Neuronal stem cell (in vitro differentiated cells): ENCODE measurements around the gene TBRG1.

Experiments
- DNase-seq: peaks from one replicate; pipeline ENCODE4 v3.0.0-alpha.2; 2013; ENCODE audit warnings: low spot score
- H2AFZ ChIP-seq: one replicate; pipeline ENCODE4 v1.6.1; 2013; ENCODE audit warnings: mild to moderate bottlenecking, low read length, inconsistent platforms
- H2AK5ac ChIP-seq: 2 replicates; pipeline ENCODE4 v1.6.1; 2013; ENCODE audit warnings: low read depth, mild to moderate bottlenecking, inconsistent platforms, low read length, moderate library complexity, mixed read lengths
- H2BK120ac ChIP-seq: 2 replicates; pipeline ENCODE4 v1.6.1; 2013; ENCODE audit warnings: low read depth, mild to moderate bottlenecking, inconsistent platforms, low read length, moderate library complexity, mixed read lengths
- H2BK12ac ChIP-seq: one replicate; pipeline ENCODE4 v1.6.1; 2013; ENCODE audit warnings: low read length, inconsistent platforms
- H2BK15ac ChIP-seq: 2 replicates; pipeline ENCODE4 v1.6.1; 2013; ENCODE audit warnings: mild to moderate bottlenecking, low read length, inconsistent platforms, mixed read lengths
- H2BK5ac ChIP-seq: one replicate; pipeline ENCODE4 v1.6.1; 2013; ENCODE audit warnings: inconsistent platforms, mild to moderate bottlenecking, low read length, moderate library complexity
- H3K14ac ChIP-seq: one replicate; pipeline ENCODE4 v1.6.1; 2013; ENCODE audit warnings: low read length, inconsistent platforms
- H3K18ac ChIP-seq: 2 replicates; pipeline ENCODE4 v1.6.1; 2013; ENCODE audit warnings: low read length, inconsistent platforms
- H3K23ac ChIP-seq: 2 replicates; pipeline ENCODE4 v1.6.1; 2013; ENCODE audit warnings: low read depth, mild to moderate bottlenecking, mixed read lengths, low read length, inconsistent platforms; ENCODE audit not compliant: poor library complexity
- H3K27ac ChIP-seq: replicated peaks from 3 replicates; pipeline ENCODE4 v1.5.1; 2013; ENCODE audit warnings: low read length, inconsistent platforms
- H3K27me3 ChIP-seq, 3 experiments: 2 replicates each; pipeline ENCODE4 v1.6.1; 2013; ENCODE audit warnings: low read length in 3 of 3, mild to moderate bottlenecking in 2 of 3, inconsistent platforms in 1 of 3, low read depth in 1 of 3, mixed read lengths in 1 of 3, moderate library complexity in 1 of 3; ENCODE audit not compliant: control insufficient read depth in 3 of 3, insufficient read depth in 3 of 3
- H3K36me3 ChIP-seq, 2 donors: replicated peaks in 1 of 2; 2 replicates each; pipeline ENCODE4 v1.6.1; 2013; ENCODE audit warnings: low read length in 2 of 2; ENCODE audit not compliant: control insufficient read depth in 2 of 2, insufficient read depth in 2 of 2
- H3K4ac ChIP-seq: 2 replicates; pipeline ENCODE4 v1.6.1; 2013; ENCODE audit warnings: inconsistent platforms, mild to moderate bottlenecking, low read length, moderate library complexity
- H3K4me1 ChIP-seq, 2 donors: 1 replicate in 1 of 2; 2 replicates in 1 of 2; pipeline ENCODE4 v1.6.1; 2013; ENCODE audit warnings: low read length in 2 of 2, low read depth in 1 of 2; ENCODE audit not compliant: control insufficient read depth in 2 of 2, insufficient read depth in 1 of 2
- H3K4me2 ChIP-seq: one replicate; pipeline ENCODE4 v1.6.1; 2013; ENCODE audit warnings: mild to moderate bottlenecking, low read length, inconsistent platforms; ENCODE audit not compliant: insufficient read depth, poor library complexity, severe bottlenecking
- H3K4me3 ChIP-seq, 2 donors: 2 replicates each; pipeline ENCODE4 v1.5.1; 2013; ENCODE audit warnings: low read length in 2 of 2, mild to moderate bottlenecking in 2 of 2, inconsistent platforms in 1 of 2, moderate library complexity in 1 of 2
- H3K79me1 ChIP-seq: one replicate; pipeline ENCODE4 v1.6.1; 2013; ENCODE audit warnings: low read depth, mild to moderate bottlenecking, inconsistent platforms, low read length, moderate library complexity
- H3K9ac ChIP-seq: one replicate; pipeline ENCODE4 v1.6.1; 2013; ENCODE audit warnings: mild to moderate bottlenecking, low read depth, low read length, inconsistent platforms; ENCODE audit not compliant: poor library complexity
- H3K9me3 ChIP-seq, 2 donors: replicated peaks in 1 of 2; 2 replicates each; pipeline versions ENCODE3 to v1.6.1; 2013; ENCODE audit warnings: low read length in 2 of 2, mild to moderate bottlenecking in 2 of 2, inconsistent platforms in 1 of 2, low read depth in 1 of 2, mixed read lengths in 1 of 2, moderate library complexity in 1 of 2; ENCODE audit not compliant: control insufficient read depth in 2 of 2, insufficient read depth in 1 of 2
- H4K8ac ChIP-seq: one replicate; pipeline ENCODE4 v1.6.1; 2013; ENCODE audit warnings: low read depth, mild to moderate bottlenecking, inconsistent platforms, low read length, moderate library complexity
- H4K91ac ChIP-seq: one replicate; pipeline ENCODE4 v1.6.1; 2013; ENCODE audit warnings: low read length, low read depth, mild to moderate bottlenecking, inconsistent platforms; ENCODE audit not compliant: poor library complexity
- WGBS, 2 donors: extraction: QIAGEN DNeasy Blood & Tissue Kit; methylation state at CpG; one replicate each; pipeline ENCODE4 v1.1.7; 2013; ENCODE audit warnings: missing lambda C conversion rate in 2 of 2, mixed read lengths in 1 of 2; ENCODE audit not compliant: insufficient read length in 2 of 2, insufficient replicate concordance in 1 of 2; ENCODE audit errors: extremely low coverage in 2 of 2; 5-methylcytosine and 5-hydroxymethylcytosine counted together

TBRG1 gene

DNA sequence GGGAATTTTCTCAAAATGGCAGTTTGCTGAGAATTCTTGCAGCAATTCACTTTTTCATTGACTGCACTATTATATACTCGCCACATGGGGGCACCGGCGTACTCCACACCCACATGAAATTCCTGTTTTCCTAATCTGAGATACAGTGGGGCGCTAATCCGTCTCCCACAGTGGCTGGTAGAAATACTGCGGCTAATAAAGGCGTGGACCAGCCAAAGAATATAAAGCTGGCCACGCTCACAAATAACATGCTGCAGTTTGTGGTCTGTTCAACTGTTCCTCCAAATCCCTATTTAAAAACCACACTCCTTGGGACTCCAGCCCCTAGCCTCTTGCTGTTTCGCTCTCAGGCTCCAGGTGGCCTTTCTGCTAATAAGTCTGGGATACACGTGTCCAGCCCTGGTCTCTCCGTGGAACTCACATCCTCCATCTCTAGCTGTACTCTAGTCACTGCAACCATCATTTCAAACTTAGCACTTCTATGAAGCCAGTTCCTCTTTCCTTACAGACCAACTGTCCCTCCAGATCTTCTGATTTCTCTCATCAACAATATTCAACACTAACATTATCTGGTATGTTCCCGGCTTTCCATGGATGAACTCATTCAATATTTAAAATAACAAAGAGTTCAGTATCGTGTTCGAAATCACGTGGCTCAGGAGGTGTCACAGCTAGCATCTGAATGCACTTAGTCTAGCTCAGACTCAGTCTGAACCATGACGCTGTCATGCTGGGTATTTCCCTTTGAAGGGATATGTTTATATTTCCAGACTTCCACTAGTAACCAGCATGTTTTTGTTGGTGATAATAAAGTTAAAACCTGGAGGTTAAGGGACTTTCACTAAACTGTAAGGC, 22.0 kb downstream of the TBRG1 start:
- H4K8ac ChIP-seq, result no peak overlapping the region
- H2BK5ac ChIP-seq, result no peak overlapping the region
- no peak overlapping the region for H3K4me3 ChIP-seq
- H2BK12ac ChIP-seq, result no peak overlapping the region
- DNase-seq, result peak; percentile 80
- no peak overlapping the region for H3K9ac ChIP-seq
- H2BK15ac ChIP-seq, result no peak overlapping the region
- no peak overlapping the region for H3K23ac ChIP-seq
- H3K36me3 ChIP-seq, result peaks cover 0 to 3% of the 10 kb centered on the region in 2 donors
- H4K91ac ChIP-seq, result no peak overlapping the region
- WGBS, 2 donors, result no CpG with 5 or more reads among the region's 16 CpGs
- no peak overlapping the region for H3K27ac ChIP-seq
- H3K4me1 ChIP-seq, result peaks cover 0 to 5% of the 10 kb centered on the region in 2 donors
- H2BK120ac ChIP-seq, result no peak overlapping the region
- no peak overlapping the region for H3K4ac ChIP-seq
- no peak overlapping the region for H3K18ac ChIP-seq
- peaks cover 4 to 6% of the 10 kb centered on the region in 2 donors for H3K9me3 ChIP-seq
- no peak overlapping the region for H3K14ac ChIP-seq
- no peaks in the 10 kb centered on the region for H3K27me3 ChIP-seq
- H3K4me2 ChIP-seq, result peak overlapping the region; percentile 32
- H3K79me1 ChIP-seq, result no peaks in the 10 kb centered on the region
- peak overlapping the region; percentile 82 for H2AFZ ChIP-seq
- no peak overlapping the region for H2AK5ac ChIP-seq

DNA sequence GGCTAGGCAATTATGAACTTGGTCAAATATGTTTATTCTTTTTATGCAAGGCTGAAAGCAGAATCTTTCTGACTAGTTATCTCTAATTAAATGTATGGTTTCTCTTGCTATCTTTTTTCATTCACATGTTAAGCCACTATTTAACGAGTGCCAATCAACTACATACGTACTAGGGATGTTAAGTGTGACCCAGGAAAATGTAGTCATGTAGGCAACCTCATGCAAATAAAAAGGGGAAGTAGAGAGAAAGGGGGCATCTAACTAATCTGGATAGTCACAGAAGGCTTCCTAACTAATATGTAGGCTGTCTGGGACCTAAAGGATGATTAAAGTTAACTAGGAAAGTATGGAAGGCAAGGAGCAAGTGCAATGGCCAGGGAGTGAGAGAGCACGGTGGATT, 23.5 kb downstream of the TBRG1 start:
- Histone ChIP-seq H3K4me3 (no peak overlapping the region), H2BK5ac (no peak overlapping the region), H3K27me3 (no peaks in the 10 kb centered on the region), H3K36me3 (no peaks in the 10 kb centered on the region), H3K4me1 (peaks cover 0 to 5% of the 10 kb centered on the region in 2 donors), H2BK15ac (no peak overlapping the region), H4K91ac (no peak overlapping the region), H3K9me3 (peaks cover 0 to 1% of the 10 kb centered on the region in 2 donors), H2AFZ (no peak overlapping the region), H3K79me1 (no peaks in the 10 kb centered on the region), H2AK5ac (no peak overlapping the region), H2BK120ac (no peak overlapping the region), H3K4me2 (no peak overlapping the region), H4K8ac (no peak overlapping the region), H2BK12ac (no peak overlapping the region), H3K14ac (no peak overlapping the region), H3K27ac (no peak overlapping the region), H3K18ac (no peak overlapping the region), H3K9ac (no peak overlapping the region), H3K23ac (no peak overlapping the region), H3K4ac (no peak overlapping the region)
- WGBS, 2 donors, result no CpG with 5 or more reads among the region's 3 CpGs
- DNase-seq, result no peak

DNA sequence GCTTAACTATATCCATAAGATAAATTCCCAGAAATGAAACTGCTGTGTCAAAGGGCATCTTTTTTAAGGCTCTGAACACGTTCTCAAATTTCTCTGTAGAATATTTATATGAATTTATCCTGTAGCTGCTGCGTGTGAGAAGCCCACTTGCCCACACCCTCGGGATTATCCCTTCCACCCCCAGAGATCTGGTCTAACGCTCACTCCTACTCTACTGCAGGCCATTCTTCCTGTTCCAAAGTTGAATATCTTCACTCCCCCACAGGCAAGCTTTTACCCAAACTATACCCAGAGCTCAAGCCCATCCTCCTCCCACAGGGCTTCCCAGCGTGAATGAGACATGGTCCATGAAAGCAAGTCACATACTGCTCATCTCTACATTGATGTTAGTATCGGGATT, 25.9 kb downstream of the TBRG1 start:
- H4K8ac ChIP-seq, result no peak overlapping the region
- no peaks in the 10 kb centered on the region for H3K9me3 ChIP-seq
- no peak overlapping the region for H2AK5ac ChIP-seq
- no peak overlapping the region for H2BK5ac ChIP-seq
- H3K27ac ChIP-seq, result no peak overlapping the region
- no peak overlapping the region for H3K4ac ChIP-seq
- H3K18ac ChIP-seq, result no peak overlapping the region
- no peaks in the 10 kb centered on the region for H3K79me1 ChIP-seq
- H2BK15ac ChIP-seq, result no peak overlapping the region
- H3K9ac ChIP-seq, result no peak overlapping the region
- no peak overlapping the region for H3K4me2 ChIP-seq
- H4K91ac ChIP-seq, result no peak overlapping the region
- no peak overlapping the region for H2BK12ac ChIP-seq
- no peak for DNase-seq
- no peaks in the 10 kb centered on the region for H3K27me3 ChIP-seq
- no peak overlapping the region for H3K14ac ChIP-seq
- H3K4me3 ChIP-seq, result no peak overlapping the region
- no peak overlapping the region for H3K23ac ChIP-seq
- no peak overlapping the region for H2BK120ac ChIP-seq
- no peaks in the 10 kb centered on the region for H3K36me3 ChIP-seq
- H2AFZ ChIP-seq, result no peak overlapping the region
- peaks cover 0 to 5% of the 10 kb centered on the region in 2 donors for H3K4me1 ChIP-seq
- no CpG with 5 or more reads among the region's 6 CpGs for WGBS, 2 donors

DNA sequence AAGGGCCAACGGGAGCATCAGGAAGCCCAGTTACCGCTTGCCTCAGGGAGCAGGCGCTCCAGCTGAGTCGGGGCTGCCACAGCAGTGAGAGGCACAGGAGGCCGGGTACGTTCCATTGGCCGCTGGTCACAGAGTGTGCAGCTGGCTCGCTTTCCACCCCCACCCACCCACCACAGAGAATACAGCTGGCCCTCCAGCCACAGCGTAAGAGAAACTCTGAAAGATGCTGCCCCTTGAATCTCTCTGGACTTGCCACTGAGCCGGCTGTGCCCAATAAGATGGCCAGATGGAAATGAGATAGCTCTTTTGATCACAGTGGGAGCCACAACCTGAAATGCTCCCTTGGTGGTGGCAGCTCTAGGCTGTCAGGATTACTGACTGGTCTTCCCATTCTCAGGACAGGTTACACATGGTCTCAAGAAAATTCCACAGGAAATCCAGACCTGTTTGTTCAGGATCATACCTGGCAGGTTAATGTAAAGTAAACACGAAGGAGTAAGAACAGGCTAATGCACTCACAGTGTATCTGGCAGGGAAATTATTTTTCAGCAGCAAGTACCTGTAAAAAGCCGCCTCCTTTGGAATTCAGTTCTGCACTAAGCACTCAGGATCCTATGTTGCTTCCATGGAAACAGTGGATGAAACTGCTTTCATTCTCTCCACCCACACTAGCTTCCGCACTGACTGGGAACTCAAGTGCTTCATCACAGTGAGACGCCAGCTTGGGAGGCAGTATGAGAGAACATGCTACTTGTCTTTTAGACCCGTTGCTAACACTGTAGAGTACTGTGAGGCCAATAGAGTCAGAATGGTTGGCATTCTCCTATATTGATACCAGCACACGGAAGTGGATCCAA, 34.3 kb downstream of the TBRG1 start:
- Histone ChIP-seq H3K9ac (no peak overlapping the region), H2BK12ac (no peak overlapping the region), H3K4me2 (peak overlapping the region; percentile 22), H2AK5ac (no peak overlapping the region), H2AFZ (peak overlapping the region; percentile 80), H2BK120ac (no peak overlapping the region), H3K4ac (no peak overlapping the region), H3K4me1 (peaks cover 6 to 18% of the 10 kb centered on the region in 2 donors), H4K91ac (no peak overlapping the region), H3K18ac (peak overlapping the region; percentile 24), H3K36me3 (no peaks in the 10 kb centered on the region), H4K8ac (no peak overlapping the region), H3K23ac (no peak overlapping the region), H3K14ac (no peak overlapping the region), H3K9me3 (no peaks in the 10 kb centered on the region), H3K27ac (no peak overlapping the region), H3K27me3 (no peaks in the 10 kb centered on the region), H2BK5ac (no peak overlapping the region), H2BK15ac (no peak overlapping the region), H3K79me1 (no peaks in the 10 kb centered on the region), H3K4me3 (peak overlapping the region in 1 of 2 donors; percentile 31)
- no CpG with 5 or more reads among the region's 16 CpGs for WGBS, 2 donors
- DNase-seq, result no peak
